B cell (primary cell): Measurements from ENCODE around the gene AP1S3. TPM values are rescaled to one million over a fixed set of nuclear protein-coding genes. Genes with fewer than 3 reads are reported as not detected.

Experiments
- ATAC-seq: fragments of 200-7000 bp; cut with Tn5 transposase; one replicate; pipeline ENCODE4 v1.10.0; 2021; ENCODE audit warnings: low read depth, mild to moderate bottlenecking, moderate number of reproducible peaks, moderate library complexity
- CTCF ChIA-PET: fragments of 350-600 bp; sonication (Branson Sonifier 250); formaldehyde crosslinking; loops from one replicate; lab custom pipeline; 2021; ENCODE audit warnings: antibody characterized with exemption, inconsistent platforms; lab: Charles Lee
- POLR2A ChIA-PET: fragments of 350-600 bp; sonication (Branson Sonifier 250); formaldehyde crosslinking; loops from one replicate; lab custom pipeline; 2021; ENCODE audit warnings: antibody characterized with exemption; lab: Charles Lee
- DNase-seq: peaks from one replicate; pipeline ENCODE4 v3.0.0; 2013
- H2AFZ ChIP-seq: 2 replicates; pipeline ENCODE4 v1.6.1; 2012; ENCODE audit warnings: mild to moderate bottlenecking, low read depth, low read length; ENCODE audit not compliant: insufficient read depth, poor library complexity, severe bottlenecking
- H3K27ac ChIP-seq, 2 donors: 1 replicate in 1 of 2; 2 replicates in 1 of 2; pipeline ENCODE4 v1.5.1; 2012 to 2013; ENCODE audit warnings: low read length in 2 of 2, mild to moderate bottlenecking in 2 of 2, moderate library complexity in 1 of 2
- H3K27me3 ChIP-seq, 4 experiments: fragments of 200-600 bp in 1 of 4; sonication (generic) in 1 of 4; replicated peaks in 1 of 4; 1 replicate in 2 of 4; 2 replicates in 2 of 4; pipeline versions ENCODE4 v1.6.1 to v1.7.0; 2013 to 2016; ENCODE audit warnings: low read length in 3 of 4, mild to moderate bottlenecking in 2 of 4, mixed read lengths in 1 of 4, moderate library complexity in 1 of 4; ENCODE audit not compliant: insufficient read depth in 4 of 4, control insufficient read depth in 3 of 4; ENCODE audit errors: control extremely low read depth in 1 of 4
- H3K36me3 ChIP-seq, 2 experiments: replicated peaks in 1 of 2; 1 replicate in 1 of 2; 2 replicates in 1 of 2; pipeline versions ENCODE4 v1.6.1 to v1.7.1; 2013; ENCODE audit warnings: low read length in 1 of 2; ENCODE audit not compliant: insufficient read depth in 2 of 2, control insufficient read depth in 1 of 2; ENCODE audit errors: control extremely low read depth in 1 of 2, extremely low read depth in 1 of 2
- H3K4me1 ChIP-seq, 2 donors: fragments of 200-600 bp in 1 of 2; sonication (generic) in 1 of 2; 1 replicate in 1 of 2; 2 replicates in 1 of 2; pipeline versions ENCODE4 v1.5.1 to v1.6.1; 2013 to 2017; ENCODE audit warnings: low read length in 2 of 2; ENCODE audit not compliant: control insufficient read depth in 2 of 2, insufficient read depth in 2 of 2
- H3K4me2 ChIP-seq: replicated peaks from 2 replicates; pipeline ENCODE3; 2012; ENCODE audit warnings: mild to moderate bottlenecking, low read depth, low read length; ENCODE audit not compliant: poor library complexity, severe bottlenecking
- H3K4me3 ChIP-seq, 5 experiments: fragments of 200-600 bp in 1 of 5; sonication (generic) in 1 of 5; 1 replicate in 3 of 5; 2 replicates in 2 of 5; pipeline versions ENCODE4 v1.5.1 to v1.7.0; 2011 to 2016; ENCODE audit warnings: low read length in 4 of 5, mild to moderate bottlenecking in 4 of 5, low read depth in 2 of 5, control low read depth in 1 of 5, moderate library complexity in 1 of 5; ENCODE audit not compliant: insufficient read depth in 1 of 5; ENCODE audit errors: control extremely low read depth in 1 of 5, extremely low read depth in 1 of 5
- H3K79me2 ChIP-seq: fragments of 200-600 bp; sonication (generic); one replicate; pipeline ENCODE4 v1.6.0; 2016; ENCODE audit warnings: low read length; ENCODE audit not compliant: control insufficient read depth, insufficient read depth
- H3K9ac ChIP-seq: fragments of 200-600 bp; sonication (generic); 2 replicates; pipeline ENCODE4 v1.6.1; 2017; ENCODE audit warnings: mild to moderate bottlenecking, low read length, moderate library complexity
- H3K9me3 ChIP-seq, 3 donors: one replicate each; pipeline versions ENCODE4 v1.6.1 to v1.7.1; 2013; ENCODE audit warnings: low read length in 2 of 3; ENCODE audit not compliant: control insufficient read depth in 2 of 3, insufficient read depth in 1 of 3; ENCODE audit errors: control extremely low read depth in 1 of 3
- H4K20me1 ChIP-seq: 2 replicates; pipeline ENCODE4 v1.6.0; 2012; ENCODE audit warnings: mild to moderate bottlenecking, low read length; ENCODE audit not compliant: insufficient read depth, control insufficient read depth, poor library complexity, severe bottlenecking
- H3K27ac Mint-ChIP-seq: one replicate; pipeline ENCODE4 v1.8.0; 2021; ENCODE audit warnings: mixed read lengths
- H3K27me3 Mint-ChIP-seq: one replicate; pipeline ENCODE4 v1.8.0; 2021; ENCODE audit warnings: mixed read lengths
- H3K4me1 Mint-ChIP-seq: one replicate; pipeline ENCODE4 v1.8.0; 2021; ENCODE audit warnings: mixed read lengths
- H3K4me3 Mint-ChIP-seq: one replicate; pipeline ENCODE4 v1.8.0; 2021; ENCODE audit warnings: mixed read lengths
- H3K9me3 Mint-ChIP-seq: one replicate; pipeline ENCODE4 v1.8.0; 2022; ENCODE audit warnings: mixed read lengths; ENCODE audit not compliant: insufficient read depth
- EZH2 ChIP-seq: IDR thresholded peaks from 2 replicates; pipeline ENCODE4 v1.6.1; 2012; ENCODE audit warnings: borderline replicate concordance, low read depth, mild to moderate bottlenecking, moderate library complexity, low read length; ENCODE audit not compliant: insufficient read depth, poor library complexity, severe bottlenecking
- WGBS: methylation state at CpG from one replicate; pipeline ENCODE4 v1.1.5; 2013; ENCODE audit warnings: missing lambda C conversion rate; ENCODE audit not compliant: insufficient coverage; 5-methylcytosine and 5-hydroxymethylcytosine counted together
- intact Hi-C: fragments of 100-400 bp; cut with micrococcal nuclease; formaldehyde crosslinking; loops from one replicate; pipeline ENCODE4 v1.10.0; 2022
- polyA plus RNA-seq: library from polyadenylated mRNA; depleted of rRNA; stranded (reverse); fragments of >200 nt; gene quantifications from 2 replicates; pipeline ENCODE4 v1.2.3, GENCODE V29; 2012
- total RNA-seq, 2 donors: library from RNA; stranded (reverse); fragments of 120-200 nt in 1 of 2; gene quantifications; 1 replicate in 1 of 2; 2 replicates in 1 of 2; pipeline versions ENCODE4 v1.2.3 to v1.2.4, GENCODE V29; 2013 to 2022
- TF ChIP-seq, protein P1 (sequence below): fragments of 200-600 bp; IDR thresholded peaks from one replicate; pipeline ENCODE4 v1.8.0; 2022; ENCODE audit warnings: antibody characterized with exemption, mild to moderate bottlenecking

Gene AP1S3
- total and polyA plus RNA-seq, 2 donors (not counting 1 experiment from before 2014, with no cell fraction given) = 7.2 to 41.4 TPM

GRCh38 chr2:223711596-223712326, 125.6 kb downstream of the AP1S3 start:
- ChIA-PET POLR2A (no interaction called here), CTCF (no interaction called here)
- ATAC-seq (no peak), DNase-seq (no peak)
- no peak for TF ChIP-seq EZH2
- TF ChIP-seq, protein P1, sequence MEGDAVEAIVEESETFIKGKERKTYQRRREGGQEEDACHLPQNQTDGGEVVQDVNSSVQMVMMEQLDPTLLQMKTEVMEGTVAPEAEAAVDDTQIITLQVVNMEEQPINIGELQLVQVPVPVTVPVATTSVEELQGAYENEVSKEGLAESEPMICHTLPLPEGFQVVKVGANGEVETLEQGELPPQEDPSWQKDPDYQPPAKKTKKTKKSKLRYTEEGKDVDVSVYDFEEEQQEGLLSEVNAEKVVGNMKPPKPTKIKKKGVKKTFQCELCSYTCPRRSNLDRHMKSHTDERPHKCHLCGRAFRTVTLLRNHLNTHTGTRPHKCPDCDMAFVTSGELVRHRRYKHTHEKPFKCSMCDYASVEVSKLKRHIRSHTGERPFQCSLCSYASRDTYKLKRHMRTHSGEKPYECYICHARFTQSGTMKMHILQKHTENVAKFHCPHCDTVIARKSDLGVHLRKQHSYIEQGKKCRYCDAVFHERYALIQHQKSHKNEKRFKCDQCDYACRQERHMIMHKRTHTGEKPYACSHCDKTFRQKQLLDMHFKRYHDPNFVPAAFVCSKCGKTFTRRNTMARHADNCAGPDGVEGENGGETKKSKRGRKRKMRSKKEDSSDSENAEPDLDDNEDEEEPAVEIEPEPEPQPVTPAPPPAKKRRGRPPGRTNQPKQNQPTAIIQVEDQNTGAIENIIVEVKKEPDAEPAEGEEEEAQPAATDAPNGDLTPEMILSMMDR = no peak
- Mint-ChIP-seq H3K4me1 (no peaks in the 10 kb centered on the region), H3K4me3 (no peak overlapping the region), H3K27ac (no peak overlapping the region), H3K27me3 (no peaks in the 10 kb centered on the region), H3K9me3 (peaks cover 1% of the 10 kb centered on the region)
- Histone ChIP-seq H3K4me3 (no peak overlapping the region), H2AFZ (no peak overlapping the region), H3K27me3 (no peaks in the 10 kb centered on the region), H3K36me3 (no peaks in the 10 kb centered on the region), H3K4me1 (no peaks in the 10 kb centered on the region), H3K4me2 (no peak overlapping the region), H3K27ac (no peak overlapping the region), H4K20me1 (no peaks in the 10 kb centered on the region), H3K79me2 (no peaks in the 10 kb centered on the region), H3K9me3 (peaks cover 0 to 3% (median 2%) of the 10 kb centered on the region in 3 donors), H3K9ac (no peak overlapping the region)
- intact Hi-C loops = no loop called here
- 95% methylated on average over 4 of the region's 8 CpGs for WGBS

Other genes with a start within 250 kb of the AP1S3 start
- gene SCG2, start 235.2 kb downstream of the AP1S3 start, total RNA-seq = 0.27 and 0.44 TPM in 2 replicates
- 0.12 TPM in 1 of 2 replicates, not detected in the other for gene SCG2, start 235.2 kb downstream of the AP1S3 start, polyA plus RNA-seq
- gene WDFY1, start 107.8 kb upstream of the AP1S3 start, total RNA-seq = 71.2 and 76.0 TPM in 2 replicates
- gene WDFY1, start 107.8 kb upstream of the AP1S3 start, polyA plus RNA-seq = 28.8 and 36.8 TPM in 2 replicates
- gene MRPL44, start 119.9 kb upstream of the AP1S3 start, total RNA-seq = 23.4 and 26.7 TPM in 2 replicates
- 8.9 and 13.9 TPM in 2 replicates for gene MRPL44, start 119.9 kb upstream of the AP1S3 start, polyA plus RNA-seq
- 1.2 and 1.8 TPM in 2 replicates for gene SERPINE2, start 201.7 kb upstream of the AP1S3 start, total RNA-seq
- gene SERPINE2, start 201.7 kb upstream of the AP1S3 start, polyA plus RNA-seq = 0.45 and 2.7 TPM in 2 replicates